ENCODE results near the gene ESYT3. TPM values are rescaled to one million over a fixed set of nuclear protein-coding genes. Genes with fewer than 3 reads are reported as not detected.

The ESYT3 gene
- total and polyA plus RNA-seq, 2 of the 8 experiments (the other 6 are each of a cell fraction or from before 2014, with no cell fraction given), result 4.4 to 7.3 TPM

DNA sequence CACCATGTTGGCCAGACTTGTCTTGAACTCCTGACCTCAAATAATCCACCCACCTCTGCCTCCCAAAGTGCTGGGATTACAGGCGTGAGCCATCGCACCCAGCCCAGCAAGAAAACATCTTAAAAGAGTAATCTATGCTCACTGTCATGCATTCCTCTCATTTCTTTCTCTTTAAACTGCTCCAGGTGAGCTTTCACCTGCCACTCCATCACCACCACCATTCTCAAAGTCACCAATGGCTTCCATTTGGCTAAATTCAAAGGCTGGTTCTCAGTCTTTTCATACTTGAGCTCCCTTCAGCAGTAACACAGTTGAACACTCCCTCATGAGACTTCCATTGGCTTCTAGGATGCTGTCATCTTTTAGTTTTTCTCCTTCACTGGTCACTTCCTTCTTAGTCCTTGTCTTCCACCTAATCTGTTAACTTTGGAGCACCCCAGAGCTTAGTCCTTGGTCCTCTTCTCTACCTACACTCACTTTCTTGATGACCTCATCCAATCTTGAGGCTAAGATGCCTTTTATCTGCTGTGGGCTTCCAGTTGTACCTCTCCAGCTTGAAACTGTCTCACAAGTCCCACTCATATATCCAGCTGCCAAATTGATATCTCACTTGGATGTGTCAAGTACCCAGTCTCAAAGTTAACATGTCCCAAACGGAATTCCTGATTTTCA is 27.0 kb upstream of the ESYT3 start:
- H3K4ac ChIP-seq (replicated peaks; ENCODE audit: insufficient read length, low read depth, low read length), result no peak overlapping the region
- no peak overlapping the region for H3K4me2 ChIP-seq (ENCODE audit: insufficient read depth in 1 of 2, low read depth in 2 of 2, low read length in 2 of 2)
- WGBS, 2 experiments (ENCODE audit: extremely low coverage in 1 of 2, insufficient coverage in 1 of 2, insufficient read length in 1 of 2, insufficient replicate concordance in 2 of 2, low coverage in 1 of 2, low lambda C conversion rate in 2 of 2, missing lambda C conversion rate in 1 of 2), result 95% methylated on average over 3 of the region's 3 CpGs; no CpG with 5 or more reads in 1 of the 2 experiments
- no peaks in the 10 kb centered on the region; a peak in 1 of 7 replicates for H3K27me3 ChIP-seq (replicated peaks in 1 of 4; ENCODE audit: control insufficient read depth in 3 of 4, extremely low read depth in 1 of 4, insufficient read depth in 3 of 4, low read length in 3 of 4)
- H4K5ac ChIP-seq (ENCODE audit: insufficient read length, low read depth, low read length), result no peak overlapping the region
- no peaks in the 10 kb centered on the region for H3K79me1 ChIP-seq (ENCODE audit: low read depth, low read length)
- H2BK120ac ChIP-seq (replicated peaks; ENCODE audit: low read depth, low read length), result no peak overlapping the region
- no peak overlapping the region for H3K14ac ChIP-seq (ENCODE audit: insufficient read length)
- POLR2A ChIA-PET (ENCODE audit: partially characterized antibody), result interaction anchor here (1.1 to 2.8 kb wide), 2 partner anchors 10 to 73 kb away, joined by 3 to 13 read pairs; no protein-coding TSS in a partner anchor
- H3K23me2 ChIP-seq (ENCODE audit: low read depth, low read length), result no peaks in the 10 kb centered on the region
- no peak overlapping the region for H2BK20ac ChIP-seq (ENCODE audit: low read length)
- H4K91ac ChIP-seq (replicated peaks; ENCODE audit: insufficient read length, low read length), result no peak overlapping the region
- CTCF ChIA-PET (ENCODE audit: partially characterized antibody), result interaction anchor here (3.0 to 4.6 kb wide), 2 partner anchors 10 to 11 kb away, joined by 19 to 37 read pairs; no protein-coding TSS in a partner anchor
- no peak for DNase-seq (ENCODE audit: low read depth in 1 of 2, low spot score in 2 of 2)
- H4K8ac ChIP-seq (ENCODE audit: extremely low read depth, insufficient read depth, low read length), result no peak overlapping the region
- no peak for FAIRE-seq
- no peak overlapping the region for H3K18ac ChIP-seq (ENCODE audit: extremely low read depth, low read length)
- H2BK12ac ChIP-seq (ENCODE audit: low read depth, low read length), result no peak overlapping the region
- H3K79me2 ChIP-seq (ENCODE audit: control insufficient read depth in 1 of 2, insufficient read depth in 2 of 2, low read length in 2 of 2), result no peaks in the 10 kb centered on the region
- no peak overlapping the region for H2AK5ac ChIP-seq (ENCODE audit: low read depth, low read length)
- H3K9me3 ChIP-seq (ENCODE audit: insufficient read depth in 2 of 2, low read depth in 1 of 2, low read length in 1 of 2), result 0 out of 4 replicates have a peak, but pooled peaks cover 0 to 4% of the 10 kb centered on the region in 2 experiments
- peaks cover 5 to 21% (median 14%) of the 10 kb centered on the region in 4 experiments for H3K4me1 ChIP-seq (replicated peaks in 1 of 4; ENCODE audit: control insufficient read depth in 3 of 4, insufficient read depth in 4 of 4, low read length in 3 of 4)
- no peak overlapping the region for H3K9ac ChIP-seq (replicated peaks in 1 of 4; ENCODE audit: extremely low read depth in 1 of 4, low read depth in 3 of 4, low read length in 3 of 4)
- no peak overlapping the region for H3K23ac ChIP-seq (ENCODE audit: insufficient read length)
- peak overlapping the region; percentile 45; the same call in 1 of the 2 replicates for H2BK5ac ChIP-seq (ENCODE audit: low read depth, low read length)
- H4K20me1 ChIP-seq (replicated peaks in 1 of 2; ENCODE audit: control insufficient read depth in 1 of 2, insufficient read depth in 2 of 2, low read length in 2 of 2), result no peaks in the 10 kb centered on the region
- no peak overlapping the region for H2AFZ ChIP-seq (ENCODE audit: low read length)
- no peak overlapping the region for H3K27ac ChIP-seq (ENCODE audit: low read depth, low read length)
- TF ChIP-seq BCL11A (IDR thresholded peaks at IDR 0.05; ENCODE audit: low read depth in 2 of 2, low read length in 2 of 2) (no peak), TCF12 (IDR thresholded peaks at IDR 0.05; ENCODE audit: low read depth, low read length) (no peak), NANOG (IDR thresholded peaks at IDR 0.05; ENCODE audit: insufficient read depth, low read depth, low read length, poor library complexity, severe bottlenecking) (no peak), SAP30 (IDR thresholded peaks at IDR 0.05; ENCODE audit: insufficient read depth, insufficient replicate concordance, low read length) (no peak)
- H3K4me3 ChIP-seq (ENCODE audit: extremely low read depth in 1 of 4, insufficient read depth in 2 of 4, low read depth in 3 of 4, low read length in 4 of 4), result no peak overlapping the region
- H2BK15ac ChIP-seq (ENCODE audit: low read length), result no peak overlapping the region
- H3K56ac ChIP-seq (replicated peaks; ENCODE audit: insufficient read length, low read depth, low read length), result no peak overlapping the region
- peaks cover 0 to 8% (median 1%) of the 10 kb centered on the region in 4 experiments; a peak in 1 of 8 replicates for H3K36me3 ChIP-seq (ENCODE audit: control insufficient read depth in 2 of 4, insufficient read depth in 4 of 4, low read length in 3 of 4)

All from H1 (cell line).